ENCODE data around the gene DOCK1.

DOCK1 gene

DNA sequence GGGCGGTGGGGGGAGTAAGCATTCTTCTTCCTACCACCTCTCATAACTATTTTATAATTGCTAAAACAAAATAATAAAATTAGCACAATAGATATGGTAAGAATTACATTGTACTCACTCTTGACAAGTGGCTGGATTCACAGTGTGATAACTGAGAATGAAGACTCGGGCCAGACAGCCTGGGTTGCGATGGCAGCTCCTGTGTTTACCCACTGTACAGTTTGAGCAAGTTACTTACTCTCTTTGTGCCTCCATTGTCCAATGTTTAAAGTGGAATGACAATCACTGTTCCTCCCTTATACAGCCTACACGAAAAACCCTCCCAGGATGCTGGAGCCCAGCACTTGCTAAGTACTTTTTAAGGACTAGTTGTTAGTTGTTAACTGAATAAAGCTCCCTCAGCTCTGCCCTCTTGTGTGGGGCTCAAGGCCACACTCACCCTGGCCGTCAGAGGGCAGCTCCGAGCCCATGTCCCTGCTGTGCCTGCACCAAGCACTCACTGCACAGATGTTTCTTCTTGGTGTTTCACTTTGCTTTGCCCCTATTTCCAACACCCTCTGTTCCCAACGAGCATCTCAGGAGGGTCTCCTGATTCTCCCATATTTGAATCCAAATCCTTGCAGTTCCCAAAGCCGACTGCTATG lies 587.5 kb downstream of the DOCK1 start:
- no peaks in the 10 kb centered on the region for H3K79me2 ChIP-seq
- H3K36me3 ChIP-seq (ENCODE audit: control insufficient read depth, insufficient read depth, low read length): no peaks in the 10 kb centered on the region
- no peak overlapping the region for H2AFZ ChIP-seq
- no peaks in the 10 kb centered on the region for H3K4me1 ChIP-seq
- H3K9ac ChIP-seq: no peak overlapping the region
- no peak overlapping the region for H3K4me3 ChIP-seq (ENCODE audit: low read depth, low read length)
- H3K27ac ChIP-seq: no peak overlapping the region
- H3K27me3 ChIP-seq (ENCODE audit: control insufficient read depth, insufficient read depth, low read length): no peaks in the 10 kb centered on the region
- no peak overlapping the region for H3K4me2 ChIP-seq (ENCODE audit: low read length)
- no peak for TF ChIP-seq CTCF (IDR thresholded peaks at IDR 0.05)
- H3K9me3 ChIP-seq (ENCODE audit: control insufficient read depth, low read length): no peaks in the 10 kb centered on the region

DNA sequence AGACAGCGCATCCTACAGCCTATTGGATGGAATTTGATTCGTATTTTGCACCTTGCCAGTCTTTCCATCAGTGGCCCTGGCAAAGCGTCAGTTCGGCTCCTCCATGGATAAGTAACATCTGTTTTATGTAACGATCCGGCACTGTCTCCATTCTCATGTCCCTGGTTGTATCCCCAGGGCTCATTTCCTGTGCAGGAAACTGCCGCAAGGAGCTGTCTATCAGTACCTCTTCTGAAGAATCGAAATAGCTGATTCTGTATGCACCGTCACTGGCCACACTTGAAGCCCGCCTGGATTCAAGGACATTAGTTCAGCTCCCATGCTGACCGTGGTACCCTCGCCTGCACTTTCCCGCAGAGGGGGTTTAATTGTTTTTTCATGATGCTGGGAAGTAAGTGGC lies 590.8 kb downstream of the DOCK1 start:
- H3K79me2 ChIP-seq: no peaks in the 10 kb centered on the region
- no peaks in the 10 kb centered on the region for H3K27me3 ChIP-seq (ENCODE audit: control insufficient read depth, insufficient read depth, low read length)
- TF ChIP-seq CTCF (IDR thresholded peaks at IDR 0.05): no peak
- no peaks in the 10 kb centered on the region for H3K4me1 ChIP-seq
- H3K4me2 ChIP-seq (ENCODE audit: low read length): no peak overlapping the region
- no peak overlapping the region for H3K4me3 ChIP-seq (ENCODE audit: low read depth, low read length)
- no peaks in the 10 kb centered on the region for H3K9me3 ChIP-seq (ENCODE audit: control insufficient read depth, low read length)
- H3K36me3 ChIP-seq (ENCODE audit: control insufficient read depth, insufficient read depth, low read length): no peaks in the 10 kb centered on the region
- no peak overlapping the region for H2AFZ ChIP-seq
- no peak overlapping the region for H3K27ac ChIP-seq
- H3K9ac ChIP-seq: no peak overlapping the region

GRCh38 chr10:127497685-127498084 lies 592.5 kb downstream of the DOCK1 start:
- Histone ChIP-seq H3K27me3 (ENCODE audit: control insufficient read depth, insufficient read depth, low read length) (no peaks in the 10 kb centered on the region), H3K9ac (no peak overlapping the region), H3K27ac (no peak overlapping the region), H3K4me3 (ENCODE audit: low read depth, low read length) (no peak overlapping the region), H3K9me3 (ENCODE audit: control insufficient read depth, low read length) (no peaks in the 10 kb centered on the region), H3K4me2 (ENCODE audit: low read length) (no peak overlapping the region), H3K79me2 (no peaks in the 10 kb centered on the region), H3K36me3 (ENCODE audit: control insufficient read depth, insufficient read depth, low read length) (no peaks in the 10 kb centered on the region), H2AFZ (no peak overlapping the region), H3K4me1 (no peaks in the 10 kb centered on the region)
- TF ChIP-seq CTCF (IDR thresholded peaks at IDR 0.05): no peak

DNA sequence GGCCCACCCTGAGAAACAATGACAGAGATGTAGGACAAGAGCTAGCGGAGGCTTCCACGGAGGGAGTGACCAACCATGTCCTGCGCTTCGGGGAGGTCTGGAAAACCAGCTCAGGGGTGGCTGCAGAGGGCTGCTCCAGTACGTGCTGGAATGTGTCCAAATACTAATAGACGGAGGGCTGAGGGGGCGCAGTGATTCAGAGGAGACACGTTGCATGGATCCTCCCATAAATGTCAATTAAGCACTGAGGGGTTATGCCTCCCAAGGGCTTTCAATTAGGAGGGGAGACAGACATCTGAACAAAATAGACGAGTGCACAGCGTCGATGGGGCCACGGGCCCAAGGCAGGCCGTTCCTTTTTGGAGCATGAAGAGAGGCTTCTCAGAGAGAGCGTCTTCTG lies 592.9 kb downstream of the DOCK1 start:
- Histone ChIP-seq H3K27me3 (ENCODE audit: control insufficient read depth, insufficient read depth, low read length) (no peaks in the 10 kb centered on the region), H3K79me2 (no peaks in the 10 kb centered on the region), H3K36me3 (ENCODE audit: control insufficient read depth, insufficient read depth, low read length) (no peaks in the 10 kb centered on the region), H3K4me3 (ENCODE audit: low read depth, low read length) (no peak overlapping the region), H3K27ac (no peak overlapping the region), H3K9ac (no peak overlapping the region), H2AFZ (no peak overlapping the region), H3K9me3 (ENCODE audit: control insufficient read depth, low read length) (no peaks in the 10 kb centered on the region), H3K4me2 (ENCODE audit: low read length) (no peak overlapping the region), H3K4me1 (no peaks in the 10 kb centered on the region)
- no peak for TF ChIP-seq CTCF (IDR thresholded peaks at IDR 0.05)

DNA sequence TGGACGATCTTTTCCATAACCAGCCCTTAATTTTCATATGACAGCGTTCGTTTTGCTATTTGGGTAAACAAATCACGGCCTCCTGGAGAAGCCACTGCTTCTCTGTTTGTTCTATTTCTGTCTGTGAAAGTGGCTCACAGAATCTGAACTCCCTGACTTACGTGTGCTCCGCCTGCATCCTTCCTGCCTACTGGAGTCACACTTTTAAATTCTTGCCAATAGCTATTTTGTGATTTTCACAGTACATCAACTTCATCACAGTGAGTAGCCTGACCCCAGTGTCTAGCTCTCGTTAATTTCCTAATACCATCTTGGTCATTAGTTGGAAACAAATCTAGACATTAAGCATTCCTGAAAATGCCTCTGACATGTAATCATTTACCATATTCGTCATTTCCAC lies 594.9 kb downstream of the DOCK1 start:
- Histone ChIP-seq H3K27me3 (ENCODE audit: control insufficient read depth, insufficient read depth, low read length) (no peaks in the 10 kb centered on the region), H3K36me3 (ENCODE audit: control insufficient read depth, insufficient read depth, low read length) (no peaks in the 10 kb centered on the region), H3K79me2 (no peaks in the 10 kb centered on the region), H3K27ac (no peak overlapping the region), H3K9me3 (ENCODE audit: control insufficient read depth, low read length) (no peaks in the 10 kb centered on the region), H2AFZ (no peak overlapping the region), H3K4me2 (ENCODE audit: low read length) (no peak overlapping the region), H3K4me1 (no peaks in the 10 kb centered on the region), H3K4me3 (ENCODE audit: low read depth, low read length) (no peak overlapping the region), H3K9ac (no peak overlapping the region)
- no peak for TF ChIP-seq CTCF (IDR thresholded peaks at IDR 0.05)

All from parathyroid adenoma (tissue), 2 donors.